GM18526 (cell line): ENCODE measurements around the gene RNF208.

Experiments used
- POLR2A ChIP-seq: IDR thresholded peaks from 3 replicates; pipeline ENCODE4 v1.6.1; 2011; ENCODE audit not compliant: insufficient read length; ENCODE audit errors: extremely low read depth

Gene RNF208

DNA sequence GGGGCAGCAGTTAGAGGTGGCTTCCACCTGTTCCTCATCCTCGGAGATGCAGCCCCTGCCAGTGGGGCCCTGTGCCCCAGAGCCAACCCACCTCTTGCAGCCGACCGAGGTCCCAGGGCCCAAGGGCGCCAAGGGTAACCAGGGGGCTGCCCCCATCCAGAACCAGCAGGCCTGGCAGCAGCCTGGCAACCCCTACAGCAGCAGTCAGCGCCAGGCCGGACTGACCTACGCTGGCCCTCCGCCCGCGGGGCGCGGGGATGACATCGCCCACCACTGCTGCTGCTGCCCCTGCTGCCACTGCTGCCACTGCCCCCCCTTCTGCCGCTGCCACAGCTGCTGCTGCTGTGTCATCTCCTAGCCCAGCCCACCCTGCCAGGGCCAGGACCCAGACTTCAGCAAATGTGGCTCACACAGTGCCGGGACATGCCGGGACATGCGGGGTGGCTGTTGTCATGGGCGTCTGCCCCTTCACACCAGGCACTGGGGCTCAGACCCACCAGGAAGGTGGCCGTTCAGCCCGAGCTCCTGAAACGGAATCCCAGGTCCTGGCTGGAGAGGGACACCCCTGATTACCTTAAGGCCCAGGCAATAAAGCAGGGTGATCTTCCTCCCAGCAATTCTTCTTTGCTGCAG lies 3.8 kb upstream of the RNF208 start:
- TF ChIP-seq POLR2A = no peak

DNA sequence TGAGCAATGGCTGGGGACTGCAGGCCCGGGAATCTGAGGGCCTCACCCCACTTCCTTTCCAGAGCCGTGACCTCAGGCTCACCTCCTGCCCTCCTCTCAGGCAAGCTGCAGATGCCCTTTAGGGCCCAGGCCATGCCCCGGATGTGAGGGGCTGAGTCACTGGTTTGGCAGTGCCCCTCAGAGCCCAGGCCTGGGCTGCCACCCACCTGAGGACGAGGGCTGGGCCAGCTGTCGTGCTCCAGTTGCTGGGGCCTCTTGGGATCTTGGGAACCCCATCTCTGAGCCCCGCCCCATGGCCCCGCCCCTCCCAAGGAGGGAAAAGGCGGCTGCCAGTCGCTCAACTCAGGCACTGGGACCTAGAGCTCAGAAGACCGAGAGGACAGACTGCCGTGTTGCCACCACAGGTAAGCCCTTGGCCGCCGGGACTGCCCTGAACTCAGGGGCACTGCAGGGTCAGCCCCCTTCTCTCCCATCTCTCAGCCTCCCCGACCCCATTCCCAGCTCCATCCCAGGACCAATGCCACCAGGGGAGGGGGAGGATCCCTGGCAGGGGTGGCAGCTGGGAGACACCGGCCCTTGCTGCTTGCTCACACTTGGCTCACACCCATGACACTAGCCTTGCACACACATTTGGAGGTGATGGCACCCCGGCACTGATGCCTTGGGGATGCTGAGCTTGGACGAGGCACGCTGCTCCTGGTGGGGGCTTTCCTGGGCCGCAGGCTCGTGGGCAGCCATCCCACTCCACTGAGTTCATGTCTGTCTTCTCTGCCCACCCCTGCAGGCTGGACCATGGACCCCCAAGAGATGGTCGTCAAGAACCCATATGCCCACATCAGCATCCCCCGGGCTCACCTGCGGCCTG lies 3.0 kb upstream of the RNF208 start, which contains the start of gene CYSRT1:
Gene CYSRT1, plus strand, starts transcription at position 345 of the 865 bp plus-strand sequence. Its CDS starts 448 bp downstream, at position 793.
- no peak for TF ChIP-seq POLR2A

DNA sequence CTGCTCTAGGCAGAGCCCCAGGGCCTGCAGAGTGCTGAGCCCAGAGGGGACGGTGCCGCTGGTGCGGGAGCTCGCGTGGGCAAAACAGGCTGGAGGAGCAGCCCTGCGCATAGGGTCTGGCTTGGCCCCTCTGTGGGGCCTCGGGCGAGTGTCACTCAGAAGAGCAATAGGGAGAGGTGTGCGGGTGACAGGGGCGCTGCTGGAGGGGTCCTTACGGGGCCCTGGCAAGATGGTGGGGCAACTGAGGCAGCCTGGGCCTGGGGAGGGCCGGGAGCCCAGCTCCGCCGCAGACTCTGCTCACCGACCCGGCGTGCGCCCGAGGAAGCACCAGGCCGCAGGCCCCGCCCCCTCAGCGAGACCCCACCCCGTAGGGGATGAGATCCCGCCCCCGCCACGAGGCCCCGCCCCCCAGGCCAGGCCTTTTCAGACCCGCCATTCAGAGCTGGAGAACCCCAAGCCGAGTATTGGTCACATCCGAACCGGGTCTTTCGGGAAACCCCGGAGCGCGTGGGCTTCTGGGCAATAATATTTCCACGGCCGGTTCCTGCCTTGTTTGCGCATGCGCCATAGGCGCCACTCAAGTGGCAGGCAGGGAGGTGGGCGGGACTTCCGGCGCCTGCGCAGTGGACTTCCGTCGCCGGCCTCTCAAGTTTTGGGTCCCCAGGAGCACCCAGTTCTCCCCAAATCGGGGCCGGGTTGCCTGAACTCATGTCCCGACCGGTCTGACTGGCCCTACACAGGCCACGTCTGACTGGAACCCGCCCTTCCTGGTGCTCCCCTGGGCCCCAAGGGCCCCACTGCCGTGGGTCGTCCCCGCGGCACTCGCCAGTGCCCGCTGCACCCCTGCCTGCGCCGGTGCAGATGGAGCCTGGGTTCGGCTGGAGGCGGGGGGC lies 1.3 kb upstream of the RNF208 start:
- peak; percentile 81 for TF ChIP-seq POLR2A

DNA sequence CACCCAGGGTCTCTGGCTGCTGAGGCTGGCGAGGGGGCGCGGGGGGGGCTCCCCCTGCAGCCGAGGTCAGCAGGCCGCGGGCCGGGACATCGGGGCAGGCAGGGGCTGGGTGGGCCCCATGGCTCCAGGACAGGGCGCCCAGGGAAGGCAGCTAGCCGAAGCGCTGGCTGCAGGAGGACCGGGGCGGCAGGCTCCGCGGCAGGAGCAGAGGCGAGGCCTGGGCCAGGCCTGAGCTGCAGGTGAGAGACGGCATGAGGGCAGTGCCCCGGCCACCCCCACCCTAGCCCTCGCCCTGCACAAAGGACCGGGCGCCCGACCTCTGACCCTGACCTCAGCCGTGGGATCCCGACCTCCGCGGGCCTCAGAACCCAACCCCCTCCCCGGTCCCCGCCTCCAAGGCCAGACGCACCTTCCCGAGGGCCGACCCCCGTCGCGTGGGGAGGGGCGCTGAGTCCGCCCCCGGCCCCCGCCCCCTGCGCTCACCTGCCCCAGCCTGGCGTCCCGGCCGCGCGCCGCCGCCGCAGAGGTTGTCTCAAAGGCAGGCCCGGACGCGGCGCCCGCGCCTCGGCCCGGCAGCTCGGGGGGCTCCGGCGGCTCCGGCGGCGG lies 431 bp downstream of the RNF208 start:
- no peak for TF ChIP-seq POLR2A

DNA sequence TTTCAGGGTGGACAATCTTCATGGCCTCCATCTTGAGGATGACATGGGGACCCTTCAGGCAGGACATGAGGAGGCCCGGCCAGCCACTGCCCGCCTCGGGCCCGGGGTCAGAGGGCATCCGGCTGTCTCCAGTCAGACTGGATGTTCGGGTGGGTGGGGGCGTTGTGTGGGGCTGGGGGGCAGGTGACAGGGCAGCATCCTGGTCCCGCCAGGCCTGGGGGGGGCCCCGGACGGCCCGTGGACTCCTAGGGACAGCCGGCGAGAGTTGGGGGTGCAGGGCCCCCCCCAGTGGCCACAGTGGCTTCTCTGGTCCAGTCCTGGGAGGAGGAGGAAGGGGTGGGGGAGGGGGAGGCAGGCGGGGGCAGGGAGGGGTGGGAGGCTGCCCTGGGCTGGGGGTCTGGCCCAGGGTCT lies 940 bp downstream of the RNF208 start:
- TF ChIP-seq POLR2A = no peak

DNA sequence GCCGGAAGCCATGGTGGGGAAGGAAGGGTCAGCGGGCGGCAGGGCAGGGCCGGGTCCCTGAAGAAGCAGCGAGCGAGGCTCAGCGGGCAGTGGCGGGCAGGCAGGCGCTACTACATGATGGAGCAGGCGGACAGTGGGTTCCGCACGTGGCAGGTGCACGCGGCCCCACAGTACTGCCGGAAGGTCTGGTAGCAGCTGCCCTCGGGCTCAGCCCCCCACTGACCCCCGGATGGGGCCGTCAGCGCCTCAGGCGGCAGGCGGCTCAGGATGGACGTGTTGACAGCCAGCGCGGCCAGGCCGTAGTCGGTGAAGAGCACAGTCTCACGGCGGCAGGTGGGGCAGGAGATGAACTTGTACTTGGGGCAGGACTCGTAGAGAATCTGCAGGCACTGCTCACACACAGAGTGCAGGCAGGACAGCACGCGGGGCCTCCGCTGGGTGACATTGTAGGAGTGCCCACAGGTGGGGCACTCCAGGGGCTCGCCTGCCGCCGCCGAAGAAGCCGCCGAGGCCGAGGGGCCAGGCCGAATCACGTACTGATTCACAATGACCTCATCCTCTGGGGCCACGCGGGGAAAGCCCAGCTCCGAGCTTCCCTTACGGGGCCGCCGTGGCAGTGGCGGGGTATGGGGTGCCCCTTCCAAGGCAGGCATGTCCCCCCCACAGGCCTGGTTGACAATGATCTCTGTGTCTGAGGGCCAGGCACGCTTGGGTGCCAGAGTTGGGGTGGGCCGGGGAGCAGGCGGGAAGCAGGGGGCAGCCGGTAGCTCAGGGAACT lies 1.5 kb downstream of the RNF208 start:
- no peak for TF ChIP-seq POLR2A

DNA sequence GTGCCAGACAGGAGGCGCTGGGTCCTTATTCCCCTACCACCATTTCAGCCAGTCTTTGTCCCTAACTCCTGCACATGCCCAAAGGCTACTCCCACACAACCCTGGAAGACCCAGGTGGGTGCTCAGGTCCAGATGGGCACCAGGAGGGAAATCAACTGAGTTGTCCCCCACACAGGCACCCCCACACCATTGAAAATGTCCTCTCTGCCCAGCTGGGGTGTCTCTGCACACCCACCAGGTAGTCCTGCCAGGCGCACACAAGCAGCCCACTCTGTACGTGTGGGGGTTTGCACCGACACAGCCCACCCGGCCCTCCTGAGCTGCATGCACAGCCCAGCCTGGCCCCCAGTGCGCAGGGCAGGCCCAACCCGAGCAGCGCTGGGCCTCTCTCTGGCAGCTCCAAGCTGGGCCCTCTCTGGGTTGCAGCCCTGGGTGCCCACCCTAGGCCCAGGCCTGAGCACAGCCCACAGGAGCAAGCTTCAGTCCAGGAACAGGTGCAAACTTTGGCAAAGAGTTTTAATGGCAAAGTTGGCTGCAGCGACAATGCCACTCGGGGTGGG lies 2.2 kb downstream of the RNF208 start:
- TF ChIP-seq POLR2A = no peak

DNA sequence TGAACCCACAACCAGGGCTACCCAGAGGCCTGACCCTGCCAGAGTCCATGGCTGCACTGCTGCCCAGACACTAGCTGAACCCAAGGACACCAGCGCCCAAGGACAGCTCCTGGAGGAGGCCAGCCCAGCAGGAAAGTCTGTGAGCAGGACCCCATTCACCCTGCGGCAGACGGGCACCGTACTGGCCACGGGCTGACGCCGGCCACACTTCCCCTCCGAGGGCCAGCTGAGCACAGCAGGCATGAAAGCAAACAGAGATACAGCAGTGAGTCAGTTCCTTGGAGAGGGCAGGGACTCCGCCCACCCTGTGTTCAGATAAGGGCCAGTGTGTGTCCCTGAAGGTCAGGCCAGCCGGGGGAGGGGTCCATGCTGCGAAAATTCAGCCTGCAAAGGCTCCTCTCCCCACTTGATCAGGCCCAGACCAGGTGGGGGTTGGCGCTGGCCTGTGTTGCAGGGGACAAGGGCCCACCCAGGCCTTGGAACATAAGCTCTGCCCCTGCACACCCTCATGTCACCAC lies 3.2 kb downstream of the RNF208 start:
- no peak for TF ChIP-seq POLR2A

DNA sequence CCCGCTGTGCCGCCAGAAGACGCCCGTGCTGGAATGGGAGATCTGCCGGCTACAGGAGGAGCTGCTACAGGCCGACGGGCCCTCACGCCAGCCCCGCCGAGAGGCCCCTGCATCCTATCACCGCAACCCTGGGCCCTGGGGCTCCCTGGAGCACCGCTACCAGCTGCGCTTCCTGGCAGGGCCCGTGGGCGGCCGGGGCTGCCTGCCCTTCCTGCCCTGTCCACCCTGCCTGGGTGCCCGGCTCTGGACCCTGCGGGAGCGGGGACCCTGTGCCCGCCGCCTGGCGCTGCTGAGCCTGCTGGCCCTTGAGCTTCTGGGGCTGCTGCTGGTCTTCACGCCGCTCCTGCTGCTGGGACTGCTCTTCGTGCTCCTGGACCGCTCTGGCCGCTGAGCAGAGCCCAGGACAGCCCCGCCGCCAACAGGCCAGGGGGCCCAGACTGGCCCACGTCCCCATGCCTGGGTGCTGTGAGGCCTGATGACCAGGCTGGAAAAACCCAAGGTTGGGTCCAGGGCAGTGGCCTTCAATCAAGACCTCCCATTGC lies 3.8 kb downstream of the RNF208 start:
- TF ChIP-seq POLR2A = no peak

DNA sequence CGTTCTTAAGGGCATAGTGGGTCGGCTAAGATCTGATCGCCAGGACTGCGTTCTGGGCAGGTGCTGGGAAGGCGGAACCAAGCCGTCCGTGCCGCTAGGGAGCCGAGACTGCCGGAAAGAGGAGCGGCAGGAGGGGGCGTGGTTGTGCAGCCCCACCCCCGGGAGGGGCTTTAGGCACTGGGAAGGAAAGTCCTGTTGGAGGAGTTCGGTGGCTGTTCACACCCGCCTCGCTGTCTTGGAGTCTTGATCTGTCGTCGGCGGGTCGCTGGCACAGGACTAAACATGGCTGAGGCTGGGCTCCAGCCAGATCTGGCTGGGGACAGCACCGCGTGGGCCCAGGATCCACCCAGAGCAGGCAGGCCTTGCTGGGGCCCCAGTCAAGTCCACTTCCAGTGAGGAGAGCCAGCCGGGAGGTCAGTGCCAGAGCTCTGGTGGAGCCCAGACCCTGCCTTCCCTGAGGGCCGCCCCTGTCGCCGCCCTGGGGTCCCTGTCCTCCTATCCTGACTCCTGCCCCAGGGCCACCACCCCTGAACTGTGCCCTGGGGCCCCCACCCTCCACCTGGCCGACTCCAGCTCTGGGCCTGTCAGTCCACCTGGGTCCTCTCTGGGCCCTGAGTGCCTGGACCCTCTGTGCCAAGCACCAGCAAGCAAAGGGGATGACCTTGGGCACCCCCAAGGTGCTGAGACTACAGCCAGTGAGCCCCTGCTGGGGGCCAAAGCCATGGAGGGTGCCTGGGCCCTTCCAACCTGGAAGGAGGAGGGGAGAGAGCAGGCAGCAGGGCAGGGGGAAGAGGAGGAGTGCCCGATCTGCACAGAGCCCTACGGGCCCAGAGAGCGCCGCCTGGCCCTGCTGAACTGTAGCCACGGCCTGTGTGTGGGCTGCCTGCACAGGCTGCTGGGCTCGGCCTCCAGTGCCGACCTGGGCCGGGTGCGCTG lies 4.5 kb downstream of the RNF208 start:
- TF ChIP-seq POLR2A = no peak

DNA sequence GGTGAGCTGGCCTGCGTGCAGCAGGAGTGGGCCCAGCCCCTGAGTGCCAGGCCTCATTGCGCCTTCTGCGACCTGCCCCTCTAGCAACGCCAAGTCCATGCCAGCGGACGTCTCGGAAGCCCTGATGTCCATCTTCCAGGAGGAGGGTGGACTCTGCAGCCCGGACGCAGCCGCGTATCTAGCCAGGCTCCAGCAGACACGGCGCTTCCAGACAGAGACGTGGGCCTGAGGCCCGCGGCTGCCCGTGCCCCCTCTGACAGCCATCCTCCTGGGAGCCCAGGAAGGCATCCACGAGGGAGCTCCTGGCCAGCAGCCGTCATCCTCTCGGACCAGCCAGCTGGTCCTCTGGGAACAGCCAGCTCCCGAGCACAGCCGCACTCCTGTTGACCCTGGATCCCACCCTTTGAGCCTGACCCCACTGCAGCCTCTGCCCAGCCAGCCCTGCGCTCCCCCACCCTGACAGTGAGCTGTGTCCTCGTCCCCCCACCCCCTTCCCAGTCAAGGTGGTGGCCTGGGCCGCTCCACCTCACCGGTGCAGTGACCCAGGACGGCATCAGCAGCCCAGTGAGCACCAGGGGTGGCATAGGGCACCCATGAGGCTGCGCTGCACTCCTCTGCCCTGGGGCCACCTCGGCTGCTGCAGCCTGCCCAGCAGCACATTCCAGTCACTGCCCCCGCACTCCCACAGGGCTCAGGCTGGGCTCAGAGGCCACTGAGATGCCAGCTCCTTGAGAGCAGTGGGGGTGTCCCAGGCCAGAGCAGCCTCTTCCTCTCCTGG lies 5.7 kb downstream of the RNF208 start:
- no peak for TF ChIP-seq POLR2A
